Measurements from ENCODE around the gene ING5.
"Not testable (repeated sequence)": the region's sequence is repeated elsewhere in the genome, so short reads cannot be mapped to it uniquely, and the experiment has no call there.

Gene ING5

DNA sequence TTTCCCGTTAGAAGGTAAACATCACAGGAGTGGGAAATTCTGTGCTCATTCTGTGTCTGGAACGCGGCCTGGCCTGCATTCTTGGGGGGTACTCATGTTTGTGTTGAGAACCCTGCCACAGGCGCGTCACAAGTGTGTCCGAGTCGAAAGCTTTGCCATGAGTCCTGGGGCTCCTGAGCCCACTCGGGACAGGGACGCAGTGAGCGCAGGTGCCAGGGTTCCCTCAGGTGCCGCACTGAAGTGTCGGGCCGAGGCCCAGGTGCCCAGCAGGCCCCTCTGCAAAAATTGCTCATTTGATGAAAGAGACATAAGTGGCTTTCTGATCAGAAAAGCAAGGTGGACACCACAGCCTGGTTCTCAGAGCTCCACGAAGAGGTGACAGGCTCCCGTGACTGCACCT lies 37.3 kb downstream of the ING5 start:
- no peak for DNase-seq (ENCODE audit: low spot score)

GRCh38 chr2:241739651-241740050 lies 37.8 kb downstream of the ING5 start:
- no peak for DNase-seq (ENCODE audit: low spot score)

GRCh38 chr2:241741016-241741415 lies 39.2 kb downstream of the ING5 start:
- DNase-seq (ENCODE audit: low spot score): no peak

DNA sequence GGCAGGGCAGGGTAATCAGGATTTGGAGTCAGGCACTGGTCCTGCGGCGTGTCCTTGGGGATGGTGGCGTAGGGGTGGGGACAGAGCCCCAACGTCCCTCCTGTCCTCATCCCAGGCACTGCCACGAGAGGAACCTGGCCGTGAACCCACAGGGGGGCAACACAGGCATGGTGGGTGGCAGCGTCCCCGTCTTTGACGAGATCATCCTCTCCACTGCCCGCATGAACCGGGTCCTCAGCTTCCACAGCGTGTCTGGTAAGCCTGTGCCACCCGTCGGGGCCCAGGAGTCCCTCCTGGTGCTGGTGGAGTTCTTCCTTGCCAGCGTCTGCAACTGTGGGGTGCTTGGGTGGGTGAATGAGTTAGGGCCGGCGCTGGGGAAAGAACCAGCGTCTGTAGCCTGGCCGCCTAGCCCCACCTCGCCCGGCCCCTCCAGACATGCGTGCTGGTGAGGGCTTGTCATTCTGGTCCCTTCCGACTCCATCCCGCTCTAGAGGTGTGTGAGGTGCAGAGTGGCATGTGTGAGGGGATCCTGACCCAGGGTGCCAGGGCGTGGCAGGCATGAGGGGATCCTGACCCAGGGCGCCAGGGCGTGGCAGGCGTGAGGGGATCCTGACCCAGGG lies 40.6 kb downstream of the ING5 start:
- DNase-seq (ENCODE audit: low spot score): no peak

GRCh38 chr2:241743008-241743407 lies 41.2 kb downstream of the ING5 start:
- DNase-seq (ENCODE audit: low spot score): not testable (repeated sequence)

GRCh38 chr2:241743620-241744019 lies 41.8 kb downstream of the ING5 start:
- no peak for DNase-seq (ENCODE audit: low spot score)

DNA sequence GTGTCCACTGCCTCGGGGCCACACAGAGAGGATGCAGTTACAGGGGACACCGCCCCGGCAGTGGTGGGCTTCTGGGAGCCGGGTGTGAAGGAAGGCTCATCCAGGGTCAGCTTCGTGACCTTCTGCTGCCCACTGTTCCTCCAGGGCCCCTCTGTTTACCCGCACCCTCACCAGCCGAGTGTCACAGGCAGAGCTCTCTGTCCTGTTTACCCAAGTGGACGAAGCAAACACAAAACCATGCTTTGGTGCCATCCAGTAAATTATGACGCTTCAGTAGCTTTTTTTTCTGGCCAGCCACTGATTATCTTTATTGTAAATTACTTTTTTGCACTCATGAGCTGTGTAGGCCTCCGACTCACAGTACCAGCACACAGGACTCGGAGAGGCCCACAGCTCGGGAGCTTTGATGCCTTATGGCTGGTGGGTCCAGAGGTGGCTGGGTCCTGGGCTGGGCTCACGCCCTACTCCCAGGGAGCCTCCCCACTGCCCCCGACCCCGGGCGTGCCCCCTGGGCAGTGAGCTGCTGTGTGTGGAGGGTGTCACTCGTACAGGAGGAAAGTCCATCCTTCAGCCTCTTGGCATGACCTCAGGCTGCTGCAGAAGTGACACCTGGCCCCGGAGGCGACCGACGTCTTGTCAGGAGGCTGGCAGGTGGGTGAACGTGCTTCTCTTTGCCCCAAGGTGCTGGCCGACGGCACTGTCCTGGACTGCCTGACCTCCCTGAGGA lies 42.4 kb downstream of the ING5 start:
- DNase-seq (ENCODE audit: low spot score): no peak

DNA sequence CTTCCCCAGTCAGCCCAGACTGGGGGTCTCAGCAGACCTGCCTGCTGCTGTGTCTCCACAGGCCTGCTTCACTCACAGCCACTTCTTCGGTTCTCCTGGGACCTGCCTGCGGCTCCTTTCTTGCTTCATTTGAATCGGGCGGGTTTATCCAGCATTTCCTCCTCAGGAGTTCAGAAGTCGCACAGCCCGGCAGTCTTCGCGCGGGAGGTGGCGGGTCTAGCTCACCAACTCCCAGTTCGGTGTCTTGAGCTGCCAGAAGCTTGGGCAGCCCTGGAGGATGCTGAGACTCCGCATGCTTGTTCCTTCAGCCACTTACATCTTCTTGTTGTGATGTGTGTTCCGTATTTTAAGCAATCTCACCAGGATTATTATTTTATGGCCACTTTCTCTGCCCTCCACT lies 43.4 kb downstream of the ING5 start:
- no peak for DNase-seq (ENCODE audit: low spot score)

DNA sequence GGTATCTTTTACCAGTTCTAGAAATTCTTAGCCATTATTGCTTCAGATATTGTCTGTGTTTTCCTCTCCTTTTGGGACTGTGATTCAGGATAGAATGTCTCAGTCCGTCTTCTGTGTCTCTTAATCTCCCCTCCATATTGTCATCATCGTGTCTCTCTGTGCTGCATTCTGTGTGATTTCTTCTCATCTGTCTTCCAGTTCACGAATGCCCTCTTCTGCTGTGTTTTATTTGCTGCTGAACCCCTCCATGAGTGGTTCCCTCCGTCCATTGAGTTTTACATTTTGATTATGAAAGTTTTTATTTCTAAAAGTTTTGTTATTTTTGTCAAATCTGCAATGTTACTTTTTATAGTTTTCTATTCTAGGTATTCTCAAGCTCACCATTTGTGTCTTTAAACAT lies 44.2 kb downstream of the ING5 start:
- no peak for DNase-seq (ENCODE audit: low spot score)

- no peak for DNase-seq (ENCODE audit: low spot score)
Measured at GRCh38 chr2:241748468-241749256, 46.8 kb downstream of the ING5 start.

DNA sequence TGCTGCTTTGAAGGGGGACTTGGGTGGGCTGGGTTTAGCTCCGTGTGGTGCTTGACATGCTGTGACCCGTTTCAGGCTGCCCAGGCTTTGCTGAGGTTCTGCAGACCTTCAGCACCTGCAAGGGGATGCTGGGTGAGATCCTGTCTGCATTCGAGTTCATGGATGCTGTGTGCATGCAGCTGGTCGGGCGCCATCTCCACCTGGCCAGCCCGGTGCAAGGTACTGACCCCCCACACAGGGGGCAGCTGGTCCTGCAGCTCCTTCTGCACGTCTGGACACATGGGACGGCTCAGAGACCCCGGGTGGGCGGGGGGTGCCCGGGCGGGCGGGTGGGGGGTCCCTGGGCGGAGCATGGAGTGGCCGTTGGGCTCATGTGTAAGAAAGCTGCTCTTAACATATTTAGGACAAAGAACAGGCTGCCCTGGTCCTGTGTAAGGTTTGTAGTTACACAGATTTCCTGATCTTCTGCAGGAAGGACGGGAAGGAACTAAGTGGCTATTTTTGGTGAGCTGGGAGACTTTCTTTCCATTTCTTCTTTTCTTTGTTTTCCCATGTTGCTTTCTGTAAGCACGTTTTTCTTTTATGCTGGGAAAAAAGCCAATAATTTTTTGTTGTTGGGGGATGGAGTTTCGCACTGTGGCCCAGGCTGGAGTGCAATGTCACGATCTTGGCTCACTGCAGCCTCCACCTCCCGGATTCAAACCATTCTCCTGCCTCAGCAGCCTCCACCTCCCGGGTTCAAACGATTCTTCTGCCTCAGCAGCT lies 48.4 kb downstream of the ING5 start:
- no peak for DNase-seq (ENCODE audit: low spot score)

- no peak for DNase-seq (ENCODE audit: low spot score)
Measured at GRCh38 chr2:241751152-241751551, 49.3 kb downstream of the ING5 start.

DNA sequence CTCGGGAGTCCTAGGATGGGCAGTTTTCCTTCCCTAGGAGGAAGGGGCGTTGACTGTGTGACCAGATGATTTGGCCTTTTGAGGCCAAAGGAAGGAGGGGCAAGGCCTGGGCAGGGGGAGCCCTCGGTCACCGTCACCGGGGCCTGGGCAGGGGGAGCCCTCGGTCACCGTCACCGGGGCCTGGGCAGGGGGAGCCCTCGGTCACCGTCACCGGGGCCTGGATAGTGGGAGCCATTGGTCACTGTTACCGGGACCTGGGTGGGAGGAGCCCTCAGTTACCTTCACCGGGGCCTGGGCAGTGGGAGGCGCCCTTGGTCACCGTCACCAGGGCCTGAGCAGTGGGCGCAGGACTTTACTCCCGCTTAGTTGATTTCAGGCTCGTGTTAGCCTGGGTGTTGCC lies 49.9 kb downstream of the ING5 start:
- DNase-seq (ENCODE audit: low spot score): no peak

DNA sequence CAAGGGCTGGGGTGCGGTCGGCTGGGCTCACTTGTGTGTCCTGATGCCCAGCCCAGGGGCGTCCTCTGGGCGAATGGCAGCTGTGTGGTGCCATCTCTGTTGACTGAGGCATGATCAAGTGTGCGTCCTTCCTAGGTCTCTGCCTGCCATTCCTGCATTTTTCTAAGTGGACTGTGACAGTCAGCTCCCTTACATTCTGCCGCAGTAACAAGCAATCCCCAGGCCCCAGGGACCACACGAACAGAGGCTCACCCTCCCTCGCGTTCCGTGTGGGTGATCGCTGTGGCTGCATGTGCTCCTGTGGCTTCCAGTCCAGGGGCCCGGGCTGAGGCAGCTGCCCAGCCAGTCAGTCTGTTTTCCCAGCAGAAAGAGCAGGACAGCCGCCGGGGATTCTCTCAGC lies 50.4 kb downstream of the ING5 start:
- DNase-seq (ENCODE audit: low spot score): no peak

DNA sequence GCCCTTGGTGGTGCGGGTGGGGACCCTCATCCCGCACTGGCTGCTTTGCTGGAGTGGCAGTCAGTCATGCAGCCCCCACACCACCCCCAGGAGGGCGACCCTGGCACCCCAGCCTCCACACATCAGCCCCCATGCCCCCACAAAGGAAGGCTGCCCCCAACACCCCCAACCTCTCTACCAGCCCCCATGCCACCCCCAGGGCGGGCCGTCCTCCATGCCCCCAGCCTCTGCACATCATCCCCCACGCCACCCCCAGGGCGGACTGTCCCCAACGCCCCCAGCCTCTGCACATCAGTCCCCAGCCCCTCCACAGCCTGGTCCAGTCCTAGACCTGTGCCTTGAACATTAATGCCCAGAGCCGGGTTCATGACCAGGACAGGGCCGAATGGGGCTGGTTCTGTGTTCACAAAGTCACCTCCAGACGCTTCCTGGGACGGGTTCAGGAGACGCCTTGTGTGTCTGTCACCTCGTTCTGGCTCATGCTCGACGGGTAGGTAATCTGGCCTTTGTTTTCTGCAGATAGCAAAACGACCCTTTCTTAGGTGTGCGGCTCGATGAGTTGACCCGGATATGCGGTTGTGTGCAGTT lies 50.9 kb downstream of the ING5 start:
- DNase-seq (ENCODE audit: low spot score): no peak

GRCh38 chr2:241753493-241753892 lies 51.7 kb downstream of the ING5 start:
- DNase-seq (ENCODE audit: low spot score): no peak

DNA sequence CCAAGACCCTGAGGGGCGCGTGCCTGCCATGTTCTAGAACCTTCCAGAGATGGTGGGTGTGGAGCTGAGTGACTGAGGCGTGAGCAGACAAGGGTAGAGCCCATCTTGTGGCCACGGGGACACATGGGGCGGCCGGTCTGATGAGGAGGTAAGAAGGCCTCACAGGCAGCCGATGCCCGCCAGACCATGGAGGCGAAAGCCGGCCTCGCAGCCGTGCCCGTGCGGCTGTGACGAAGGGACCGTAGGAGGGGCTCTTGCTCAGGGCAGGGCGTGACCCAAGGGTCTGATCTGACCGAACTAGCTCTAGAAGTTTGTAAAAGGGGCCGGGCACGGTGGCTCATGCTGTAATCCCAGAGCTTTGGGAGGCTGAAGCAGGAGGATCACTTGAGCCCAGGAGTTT lies 52.2 kb downstream of the ING5 start:
- DNase-seq (ENCODE audit: low spot score): no peak

DNA sequence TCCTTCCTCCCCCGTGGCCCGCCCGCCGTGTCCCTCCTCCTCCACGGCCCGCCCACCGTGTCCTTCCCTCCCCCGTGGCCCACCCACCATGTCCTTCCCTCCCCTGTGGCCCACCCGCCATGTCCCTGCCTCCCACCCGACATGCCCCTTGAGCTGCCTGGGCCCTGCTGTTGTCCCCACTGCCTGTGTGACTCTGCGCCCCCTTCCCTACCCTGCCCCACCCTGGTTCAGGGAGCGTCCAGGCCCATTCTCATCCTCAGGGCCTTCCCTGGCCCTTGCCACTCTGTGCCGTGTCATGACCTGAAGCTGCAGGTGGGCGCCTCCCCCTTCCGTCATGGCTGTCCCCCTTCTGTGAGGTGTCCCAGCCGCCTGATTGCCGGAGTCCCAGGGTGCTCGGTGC lies 53.3 kb downstream of the ING5 start:
- DNase-seq (ENCODE audit: low spot score): no peak

DNA sequence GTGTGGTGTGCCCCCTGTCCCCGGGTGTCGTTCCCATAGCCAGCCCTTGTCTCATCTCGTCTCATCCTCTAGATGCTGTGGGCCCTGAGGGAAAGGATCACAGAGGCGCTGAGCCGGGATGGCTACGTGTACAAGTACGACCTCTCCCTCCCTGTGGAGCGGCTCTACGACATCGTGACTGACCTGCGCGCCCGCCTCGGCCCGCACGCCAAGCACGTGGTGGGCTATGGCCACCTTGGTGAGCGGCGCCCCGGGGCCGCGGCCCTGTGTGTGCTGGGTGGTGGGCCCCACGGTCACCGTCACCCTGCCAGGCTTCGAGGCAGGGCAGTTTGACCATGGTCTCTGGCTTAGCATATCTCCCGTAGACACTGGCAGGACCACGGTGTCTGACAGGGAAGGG lies 53.9 kb downstream of the ING5 start:
- no peak for DNase-seq (ENCODE audit: low spot score)

DNA sequence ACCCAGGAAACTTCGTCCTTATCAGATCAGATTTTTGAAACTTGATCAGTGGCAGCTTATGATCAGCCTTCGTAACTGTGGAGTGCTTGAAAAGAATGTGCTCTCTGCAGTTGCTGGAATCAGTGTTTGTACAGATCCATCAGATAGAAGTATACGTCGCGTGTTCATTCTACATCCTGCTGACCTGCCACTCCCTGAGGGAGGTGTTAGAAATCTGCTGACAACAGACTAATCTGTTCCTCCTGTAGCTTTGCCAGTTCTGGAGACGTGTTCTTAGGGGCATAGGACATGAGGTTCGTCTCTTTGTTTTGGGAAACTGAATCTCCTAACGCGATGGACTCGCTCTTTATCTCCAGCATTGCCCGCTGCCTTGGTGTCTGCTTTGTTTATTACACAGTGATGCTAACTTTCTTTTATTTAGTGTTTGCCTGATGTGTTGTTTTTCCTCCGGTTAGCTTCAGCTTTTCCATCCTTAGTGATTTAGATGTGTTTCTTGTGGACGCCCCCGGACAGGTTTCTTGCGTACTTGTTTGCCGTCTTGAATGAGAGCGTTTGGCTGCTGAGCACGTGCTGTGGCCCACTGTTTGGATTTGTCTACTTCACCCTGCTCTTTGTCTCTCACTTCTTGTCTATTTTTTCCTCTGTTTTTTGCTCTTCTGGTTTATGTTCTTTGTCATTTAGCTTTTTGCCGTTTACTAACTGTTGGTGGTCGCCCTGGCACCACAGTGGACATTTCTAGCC lies 57.4 kb downstream of the ING5 start:
- no peak for DNase-seq (ENCODE audit: low spot score)

- DNase-seq (ENCODE audit: low spot score): not testable (repeated sequence)
Measured at GRCh38 chr2:241759893-241760292, 58.1 kb downstream of the ING5 start.
